PC-3 (cell line): ENCODE measurements around the gene CORO2A. TPM values are rescaled to one million over a fixed set of nuclear protein-coding genes. Genes with fewer than 3 reads are reported as not detected.

ENCODE experiments used
- ATAC-seq: fragments of 200-7000 bp; cut with Tn5 transposase; 2 replicates; pipeline ENCODE4 v1.9.1; 2020; ENCODE audit warnings: mild to moderate bottlenecking, moderate library complexity
- BruUV-seq: library from RNA; stranded (reverse); fragments of 400-500 nt; replicated peaks from 2 replicates; lab custom pipeline; 2021; lab: Mats Ljungman, UMichigan
- CTCF ChIA-PET: fragments of 300-600 bp; sonication (Branson Sonifier 250); formaldehyde crosslinking; loops from one replicate; lab custom pipeline; 2022; ENCODE audit warnings: antibody characterized with exemption; lab: Charles Lee
- POLR2A ChIA-PET: fragments of 300-600 bp; sonication (Branson Sonifier 250); formaldehyde crosslinking; loops from one replicate; lab custom pipeline; 2022; ENCODE audit warnings: antibody characterized with exemption; ENCODE audit not compliant: unreplicated experiment; lab: Charles Lee
- DNase-seq: peaks from one replicate; pipeline ENCODE4 v3.0.0-alpha.2; 2015
- H2AFZ ChIP-seq: fragments of 300-600 bp; sonication (generic); 2 replicates; pipeline ENCODE4 v1.6.0; 2016; ENCODE audit warnings: antibody characterized with exemption, low read length
- H3F3A ChIP-seq: fragments of 300-600 bp; sonication (generic); one replicate; pipeline ENCODE4 v1.6.0; 2017; ENCODE audit warnings: antibody characterized with exemption, low read length, control low read depth, mild to moderate bottlenecking; ENCODE audit not compliant: unreplicated experiment
- H3K27ac ChIP-seq: fragments of 300-600 bp; sonication (generic); 2 replicates; pipeline ENCODE4 v1.5.1; 2016; ENCODE audit warnings: mild to moderate bottlenecking, low read length
- H3K27me3 ChIP-seq: fragments of 300-600 bp; sonication (generic); 2 replicates; pipeline ENCODE4 v1.6.1; 2016; ENCODE audit warnings: low read length, mixed read lengths
- H3K36me3 ChIP-seq: fragments of 300-600 bp; sonication (generic); 2 replicates; pipeline ENCODE4 v1.6.1; 2016; ENCODE audit warnings: low read depth, mixed run types, low read length, mixed read lengths
- H3K4me1 ChIP-seq: fragments of 300-600 bp; sonication (generic); 2 replicates; pipeline ENCODE4 v1.5.1; 2016; ENCODE audit warnings: low read length; ENCODE audit not compliant: insufficient read depth
- H3K4me2 ChIP-seq: fragments of 300-600 bp; sonication (generic); 2 replicates; pipeline ENCODE4 v1.6.0; 2016; ENCODE audit warnings: low read length
- H3K4me3 ChIP-seq: fragments of 300-600 bp; sonication (generic); 2 replicates; pipeline ENCODE4 v1.5.1; 2016; ENCODE audit warnings: mild to moderate bottlenecking, low read length, mixed read lengths
- H3K79me2 ChIP-seq: fragments of 300-600 bp; sonication (generic); 2 replicates; pipeline ENCODE4 v1.6.1; 2017; ENCODE audit warnings: low read length, mixed read lengths
- H3K9ac ChIP-seq: fragments of 300-600 bp; sonication (generic); 2 replicates; pipeline ENCODE4 v1.6.0; 2016; ENCODE audit warnings: mild to moderate bottlenecking, low read length
- H3K9me2 ChIP-seq: fragments of 300-600 bp; sonication (generic); replicated peaks from 2 replicates; pipeline ENCODE4 v1.6.1; 2016; ENCODE audit warnings: mixed run types, low read length, mixed read lengths
- H3K9me3 ChIP-seq: fragments of 300-600 bp; sonication (generic); 2 replicates; pipeline ENCODE4 v1.6.1; 2016; ENCODE audit warnings: low read length, mixed read lengths
- H4K20me1 ChIP-seq: fragments of 300-600 bp; sonication (generic); 2 replicates; pipeline ENCODE4 v1.6.1; 2016; ENCODE audit warnings: low read length, mixed read lengths
- CTCF ChIP-seq: fragments of 300-600 bp; sonication (generic); conservative IDR thresholded peaks from 2 replicates; pipeline ENCODE4 v1.5.1; 2017; ENCODE audit warnings: antibody characterized with exemption, low read depth, mild to moderate bottlenecking, low read length
- EZH2 ChIP-seq: fragments of 300-600 bp; sonication (generic); IDR thresholded peaks from one replicate; pipeline ENCODE4 v1.6.1; 2017; ENCODE audit warnings: antibody characterized with exemption, mild to moderate bottlenecking, low read length; ENCODE audit not compliant: unreplicated experiment
- EZH2phosphoT487 ChIP-seq: fragments of 300-600 bp; sonication (generic); IDR thresholded peaks from 2 replicates; pipeline ENCODE4 v1.6.1; 2018; ENCODE audit warnings: mild to moderate bottlenecking, antibody characterized with exemption, low read length, borderline replicate concordance
- intact Hi-C: fragments of 100-400 bp; cut with micrococcal nuclease; formaldehyde crosslinking; loops from 2 replicates; pipeline ENCODE4 v1.9.0; 2023
- total RNA-seq: library from RNA; depleted of rRNA; stranded (reverse); fragments of >200 nt; gene quantifications from 2 replicates; pipeline ENCODE4 v1.2.3, GENCODE V29; 2014

CORO2A gene
- total RNA-seq, 1 experiment from 2014 or later, result 2.2 TPM

DNA sequence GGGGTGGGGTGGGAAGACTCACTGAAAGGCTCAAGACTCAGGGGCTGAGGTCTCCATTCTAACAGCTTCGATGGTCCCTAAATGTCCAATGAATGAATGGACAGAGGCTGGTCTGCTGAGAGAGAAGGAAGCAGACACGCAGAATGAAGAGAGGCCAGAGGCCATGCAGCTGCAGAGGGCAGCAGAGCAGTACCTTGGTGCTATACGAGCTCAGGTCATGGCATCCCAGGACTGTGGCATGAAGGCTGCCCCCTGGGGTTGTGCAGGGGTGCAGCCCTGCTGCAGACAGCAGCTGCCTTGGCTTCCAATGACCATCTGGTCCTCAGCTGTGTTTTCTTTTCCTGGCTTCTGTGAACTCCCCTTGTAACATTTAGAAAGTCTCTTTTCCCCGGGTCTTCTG is 15.2 kb upstream of the CORO2A start:
- intact Hi-C loops, result no loop called here
- H2AFZ ChIP-seq, result no peak overlapping the region
- H3K27ac ChIP-seq, result no peak overlapping the region
- no peak for TF ChIP-seq EZH2phosphoT487
- TF ChIP-seq CTCF, result 0 out of 2 replicates have a peak, but pooled peaks have one; percentile 20
- H3K9me3 ChIP-seq, result no peaks in the 10 kb centered on the region
- no peaks in the 10 kb centered on the region for H3K27me3 ChIP-seq
- H3F3A ChIP-seq, result no peaks in the 10 kb centered on the region
- no peaks in the 10 kb centered on the region for H4K20me1 ChIP-seq
- H3K4me3 ChIP-seq, result no peak overlapping the region
- H3K4me1 ChIP-seq, result no peaks in the 10 kb centered on the region
- no peaks in the 10 kb centered on the region for H3K79me2 ChIP-seq
- ATAC-seq, result no peak
- no peaks in the 10 kb centered on the region for H3K9me2 ChIP-seq
- CTCF ChIA-PET, result no interaction called here
- H3K36me3 ChIP-seq, result no peaks in the 10 kb centered on the region
- H3K4me2 ChIP-seq, result no peak overlapping the region
- POLR2A ChIA-PET, result no interaction called here
- no TSS peak for BruUV-seq
- H3K9ac ChIP-seq, result no peak overlapping the region
- DNase-seq, result no peak

- no peaks in the 10 kb centered on the region for H3K27me3 ChIP-seq
- no TSS peak for BruUV-seq
- H4K20me1 ChIP-seq, result no peaks in the 10 kb centered on the region
- H3F3A ChIP-seq, result no peaks in the 10 kb centered on the region
- H3K79me2 ChIP-seq, result no peaks in the 10 kb centered on the region
- no peaks in the 10 kb centered on the region for H3K4me1 ChIP-seq
- H3K9ac ChIP-seq, result no peak overlapping the region
- H3K4me2 ChIP-seq, result no peak overlapping the region
- no peaks in the 10 kb centered on the region for H3K9me2 ChIP-seq
- no peaks in the 10 kb centered on the region for H3K36me3 ChIP-seq
- TF ChIP-seq EZH2, result no peak
- no peak for TF ChIP-seq CTCF
- no peak for TF ChIP-seq EZH2phosphoT487
- no peak for ATAC-seq
- CTCF ChIA-PET, result no interaction called here
- no peak overlapping the region for H2AFZ ChIP-seq
- no peaks in the 10 kb centered on the region for H3K9me3 ChIP-seq
- H3K4me3 ChIP-seq, result no peak overlapping the region
- H3K27ac ChIP-seq, result no peak overlapping the region
- POLR2A ChIA-PET, result no interaction called here
- DNase-seq, result no peak
- intact Hi-C loops, result no loop called here
Observed at GRCh38 chr9:98206754-98207153, 14.3 kb upstream of the CORO2A start.

DNA sequence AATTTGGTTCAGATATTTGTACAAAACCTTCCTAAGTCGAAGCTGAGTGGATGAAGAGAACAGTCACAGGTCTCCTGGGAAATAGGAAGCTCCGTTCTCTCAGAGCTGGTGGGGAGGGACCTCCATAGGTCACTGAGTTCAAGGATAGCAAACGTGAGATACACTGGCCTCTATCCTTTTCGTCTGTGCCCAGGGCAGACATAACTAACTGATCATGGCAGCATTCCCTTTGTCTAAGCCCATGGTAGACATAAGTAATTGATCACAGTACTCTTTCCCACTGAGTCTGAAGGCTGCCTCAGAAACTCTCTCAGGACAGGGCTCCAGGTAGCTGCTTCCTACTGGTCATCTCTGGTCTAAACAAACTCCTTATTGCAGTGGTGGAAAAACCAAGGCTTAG is 12.3 kb upstream of the CORO2A start:
- Histone ChIP-seq H3F3A (no peaks in the 10 kb centered on the region), H3K79me2 (no peaks in the 10 kb centered on the region), H3K9me2 (no peaks in the 10 kb centered on the region), H3K4me3 (no peak overlapping the region), H3K27ac (no peak overlapping the region), H3K9me3 (no peaks in the 10 kb centered on the region), H3K27me3 (no peaks in the 10 kb centered on the region), H3K4me2 (no peak overlapping the region), H3K9ac (no peak overlapping the region), H2AFZ (no peak overlapping the region), H3K36me3 (no peaks in the 10 kb centered on the region), H3K4me1 (no peaks in the 10 kb centered on the region), H4K20me1 (no peaks in the 10 kb centered on the region)
- no peak for DNase-seq
- ChIA-PET POLR2A (no interaction called here), CTCF (interaction anchor here (1.2 kb wide), 1 partner anchor 59 kb away, joined by 5 read pairs; no protein-coding TSS in a partner anchor)
- intact Hi-C loops, result loop anchor here (1.0 kb wide), 1 partner anchor 59 kb away; no protein-coding TSS in a partner anchor
- no peak for TF ChIP-seq EZH2phosphoT487
- TF ChIP-seq EZH2, result no peak
- no peak for TF ChIP-seq CTCF
- no peak for ATAC-seq
- no TSS peak for BruUV-seq
